Measurements from ENCODE around the gene NKX6-2. TPM values are rescaled to one million over a fixed set of nuclear protein-coding genes. Genes with fewer than 3 reads are reported as not detected.

Gene NKX6-2
- total and polyA plus RNA-seq, 2 of the 8 experiments (the other 6 are each of a cell fraction or from before 2014, with no cell fraction given): 0.06 TPM; not detected in 1

DNA sequence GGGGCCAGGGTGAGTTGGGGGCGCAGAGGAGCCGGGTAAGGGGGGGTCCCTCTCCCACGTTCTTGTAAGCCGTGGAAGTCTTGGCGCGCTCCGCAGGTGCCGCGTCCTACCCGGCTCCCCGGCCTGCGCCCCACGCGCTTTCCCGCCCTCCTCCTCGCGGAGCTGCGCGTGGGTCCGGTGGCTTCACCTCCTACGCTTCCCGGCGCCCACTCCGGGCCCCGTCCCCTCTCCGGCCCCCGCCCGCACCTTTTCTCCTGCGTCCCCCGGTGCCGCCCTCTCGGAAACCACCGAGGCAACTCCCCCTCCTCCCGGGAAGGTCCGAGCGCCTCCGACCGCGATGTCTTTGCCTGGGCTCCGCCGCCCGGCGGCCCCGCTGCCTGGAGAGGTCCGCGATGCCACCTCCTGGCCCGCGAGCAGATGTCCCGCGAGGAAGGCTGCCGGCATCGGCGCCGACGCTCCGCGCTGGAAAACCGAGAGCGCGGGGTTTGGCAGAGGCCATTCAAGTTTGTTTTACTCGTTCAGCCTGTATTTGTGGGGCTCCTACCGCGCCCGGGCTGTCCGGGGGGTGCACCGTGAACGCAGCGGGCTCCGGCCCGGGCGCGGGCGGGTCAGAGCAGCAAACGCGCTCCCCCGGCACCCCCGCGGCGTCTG is 2.4 kb upstream of the NKX6-2 start (continued):
- TF ChIP-seq, protein P1, sequence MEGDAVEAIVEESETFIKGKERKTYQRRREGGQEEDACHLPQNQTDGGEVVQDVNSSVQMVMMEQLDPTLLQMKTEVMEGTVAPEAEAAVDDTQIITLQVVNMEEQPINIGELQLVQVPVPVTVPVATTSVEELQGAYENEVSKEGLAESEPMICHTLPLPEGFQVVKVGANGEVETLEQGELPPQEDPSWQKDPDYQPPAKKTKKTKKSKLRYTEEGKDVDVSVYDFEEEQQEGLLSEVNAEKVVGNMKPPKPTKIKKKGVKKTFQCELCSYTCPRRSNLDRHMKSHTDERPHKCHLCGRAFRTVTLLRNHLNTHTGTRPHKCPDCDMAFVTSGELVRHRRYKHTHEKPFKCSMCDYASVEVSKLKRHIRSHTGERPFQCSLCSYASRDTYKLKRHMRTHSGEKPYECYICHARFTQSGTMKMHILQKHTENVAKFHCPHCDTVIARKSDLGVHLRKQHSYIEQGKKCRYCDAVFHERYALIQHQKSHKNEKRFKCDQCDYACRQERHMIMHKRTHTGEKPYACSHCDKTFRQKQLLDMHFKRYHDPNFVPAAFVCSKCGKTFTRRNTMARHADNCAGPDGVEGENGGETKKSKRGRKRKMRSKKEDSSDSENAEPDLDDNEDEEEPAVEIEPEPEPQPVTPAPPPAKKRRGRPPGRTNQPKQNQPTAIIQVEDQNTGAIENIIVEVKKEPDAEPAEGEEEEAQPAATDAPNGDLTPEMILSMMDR (IDR thresholded peaks at IDR 0.05; ENCODE audit: control extremely low read depth in 1 of 3, insufficient read depth in 1 of 3, low read depth in 1 of 3, low read length in 3 of 3): peak in 1 of 3 experiments; percentile 14; a peak in 1 of 4 replicates
- TF ChIP-seq EZH2 (IDR thresholded peaks at IDR 0.05; ENCODE audit: low read depth, low read length, severe bottlenecking) (peak; percentile 88), SP1 (IDR thresholded peaks at IDR 0.05; ENCODE audit: low read depth, low read length) (no peak), RAD21 (IDR thresholded peaks at IDR 0.05 in 1 of 2, conservative IDR thresholded peaks at IDR 0.05 in 1 of 2; ENCODE audit: low read depth in 2 of 2, low read length in 2 of 2) (peak in 1 of 2 experiments; percentile 46; a peak in 2 of 4 replicates)

Measured in H1 (cell line).